Ishikawa (cell line): ENCODE measurements around the gene PLA2G2A.

ENCODE experiments used
- CEBPB ChIP-seq: IDR thresholded peaks from 2 replicates; pipeline ENCODE4 v1.6.1; 2012
- CREB1 ChIP-seq: IDR thresholded peaks from 2 replicates; pipeline ENCODE4 v1.6.1; 2012; ENCODE audit warnings: low read depth
- EP300 ChIP-seq: IDR thresholded peaks from 2 replicates; pipeline ENCODE4 v1.6.1; 2012; ENCODE audit warnings: borderline replicate concordance
- RAD21 ChIP-seq: IDR thresholded peaks from 2 replicates; pipeline ENCODE4 v1.6.1; 2012; ENCODE audit warnings: low read depth
- REST ChIP-seq: IDR thresholded peaks from 2 replicates; pipeline ENCODE4 v1.6.1; 2012; ENCODE audit warnings: low read depth, mild to moderate bottlenecking
- YY1 ChIP-seq: IDR thresholded peaks from 2 replicates; pipeline ENCODE4 v1.6.1; 2012; ENCODE audit warnings: low read depth

- TF ChIP-seq EP300 (no peak), CREB1 (no peak), CEBPB (no peak), YY1 (no peak), REST (no peak), RAD21 (no peak)
These were observed 38.3 kb upstream of the PLA2G2A start for GRCh38 chr1:20017741-20018140.
